Stimulated activated CD8-positive, alpha-beta memory T cell treated with anti-CD3 and anti-CD28 coated beads, Interleukin-12 subunit alpha, Interleukin-12 subunit beta, amount 100 ng/mL, for 24 hours (primary cell): ENCODE data around the gene RRBP1.
"Not testable (repeated sequence)": the region's sequence is repeated elsewhere in the genome, so short reads cannot be mapped to it uniquely, and the experiment has no call there.

Experiments
- DNase-seq: peaks from one replicate; pipeline ENCODE4 v3.0.0-alpha.2; 2020; ENCODE audit errors: extremely low read depth

The RRBP1 gene

DNA sequence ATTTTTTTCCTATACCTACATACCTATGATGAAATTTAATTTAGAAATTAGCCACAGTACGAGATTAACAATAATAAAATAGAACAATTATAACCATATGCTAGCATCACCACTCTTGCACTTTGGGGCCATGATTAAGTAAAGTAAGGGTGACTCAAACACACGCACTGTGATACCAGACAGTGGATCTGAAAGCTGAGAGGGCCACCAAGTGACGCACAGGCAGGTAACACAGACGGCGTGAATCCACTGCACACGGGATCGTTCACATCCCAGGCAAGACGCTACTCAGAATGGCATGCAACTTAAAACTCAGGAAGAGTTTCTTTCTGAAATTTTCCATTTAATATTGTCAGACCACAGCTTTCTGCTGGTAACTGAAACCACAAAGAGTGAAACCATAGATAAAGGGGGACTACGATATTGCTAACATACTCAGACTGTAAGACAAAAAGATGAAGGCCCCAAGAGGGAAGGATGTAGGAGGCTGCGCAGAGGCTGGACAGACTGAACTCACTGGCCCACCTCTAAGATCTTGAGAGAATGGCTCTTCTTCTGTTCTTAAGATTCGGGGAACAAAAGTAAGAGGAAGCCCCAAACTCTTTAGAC is 17.9 kb downstream of the RRBP1 start:
- no peak for DNase-seq

DNA sequence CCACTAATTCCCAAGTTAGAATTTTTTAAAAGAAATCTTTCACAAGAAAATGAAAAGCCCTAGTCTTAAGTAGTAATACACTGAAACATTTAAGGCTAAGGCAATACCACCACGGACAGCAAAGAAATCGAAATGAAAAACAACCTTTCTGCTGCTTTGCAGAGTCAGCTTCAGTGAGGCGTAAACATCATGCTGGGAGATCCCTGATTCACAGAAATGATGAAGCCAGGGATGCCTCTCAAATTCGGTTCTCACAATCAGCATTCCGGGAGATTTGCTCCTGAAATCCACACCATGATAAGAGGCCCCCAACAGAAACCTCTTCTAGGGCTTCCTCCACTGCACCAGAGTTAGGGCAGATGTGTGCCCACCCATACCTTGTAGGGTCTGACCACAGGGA is 18.6 kb downstream of the RRBP1 start:
- no peak for DNase-seq

DNA sequence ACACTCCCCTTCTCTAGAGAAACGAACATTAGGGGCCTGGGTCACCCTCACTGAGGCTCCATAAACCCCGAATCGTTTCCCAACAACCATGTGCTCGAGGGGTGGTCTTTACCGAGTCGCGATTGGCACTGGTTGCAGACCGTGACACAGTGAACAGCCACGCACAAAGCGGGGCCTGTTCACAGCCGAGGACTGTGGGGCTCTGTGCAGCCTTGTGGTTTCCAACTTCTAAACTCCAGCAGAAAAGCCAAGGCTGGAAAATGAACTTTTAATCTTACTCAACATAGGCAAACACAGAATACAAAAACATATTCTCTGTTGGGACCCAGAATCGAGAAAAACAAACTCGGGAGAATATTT is 19.0 kb downstream of the RRBP1 start:
- DNase-seq: no peak

DNA sequence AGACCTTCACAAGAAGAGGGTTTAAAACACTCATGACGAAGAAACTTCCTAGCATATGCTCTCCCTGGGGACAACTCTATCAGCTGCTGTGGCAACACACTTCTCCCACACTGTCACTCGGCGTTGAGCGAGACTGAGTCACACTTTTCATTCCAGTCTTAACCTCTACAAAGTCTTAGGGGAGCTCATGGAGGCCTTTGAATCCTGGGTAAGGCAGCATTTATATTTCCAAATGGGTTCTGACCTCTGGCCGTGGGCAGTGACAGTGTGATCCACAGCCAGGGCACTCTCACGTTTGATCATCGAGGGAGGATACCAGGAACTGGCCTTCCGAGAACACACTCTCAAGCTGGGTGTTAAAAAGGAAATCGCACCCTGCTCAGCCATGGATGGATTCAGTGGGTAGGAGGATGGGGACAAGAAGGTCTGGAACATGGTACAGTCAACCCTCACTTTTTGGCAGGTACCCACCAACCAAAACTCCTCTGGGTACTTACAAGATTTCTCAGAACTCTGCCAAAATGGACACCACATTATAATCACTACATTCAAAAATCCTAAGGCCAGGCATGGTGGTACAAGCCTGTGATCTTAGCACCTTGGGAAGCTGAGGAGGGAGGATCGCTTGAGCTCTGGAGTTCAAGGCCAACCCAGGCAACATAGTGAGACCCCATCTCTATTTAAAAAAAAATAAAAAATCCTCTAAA is 19.6 kb downstream of the RRBP1 start:
- no peak for DNase-seq

DNA sequence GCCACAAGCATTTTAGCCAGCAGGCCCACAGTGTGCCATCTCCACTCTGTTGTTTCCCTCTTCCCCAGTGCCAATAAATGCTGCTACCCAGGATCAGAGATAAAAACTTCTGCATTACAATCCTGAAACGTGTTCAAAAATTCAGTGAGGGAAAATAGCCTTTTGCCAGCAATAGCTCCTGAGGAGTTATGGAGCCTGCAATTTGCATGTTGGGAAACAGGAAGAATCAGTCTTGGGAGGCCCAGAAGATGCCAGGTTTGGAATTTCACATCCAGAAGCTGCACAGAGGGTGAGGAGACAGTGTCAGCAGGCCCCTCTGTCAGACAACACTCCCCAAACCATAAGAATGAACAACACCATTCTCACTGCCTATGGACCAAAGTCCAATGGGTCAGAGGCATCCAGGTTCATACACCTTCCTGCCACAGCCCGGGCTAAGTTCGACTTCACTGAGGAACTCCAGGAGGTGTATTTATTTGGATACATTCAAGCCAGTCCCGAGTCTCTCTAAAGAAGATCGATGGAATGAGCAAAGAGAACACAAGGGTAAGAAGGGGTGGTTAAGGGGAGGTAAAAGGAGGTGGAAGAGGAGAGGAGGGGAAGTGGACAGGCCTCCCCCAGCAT is 20.8 kb downstream of the RRBP1 start:
- DNase-seq: no peak

DNA sequence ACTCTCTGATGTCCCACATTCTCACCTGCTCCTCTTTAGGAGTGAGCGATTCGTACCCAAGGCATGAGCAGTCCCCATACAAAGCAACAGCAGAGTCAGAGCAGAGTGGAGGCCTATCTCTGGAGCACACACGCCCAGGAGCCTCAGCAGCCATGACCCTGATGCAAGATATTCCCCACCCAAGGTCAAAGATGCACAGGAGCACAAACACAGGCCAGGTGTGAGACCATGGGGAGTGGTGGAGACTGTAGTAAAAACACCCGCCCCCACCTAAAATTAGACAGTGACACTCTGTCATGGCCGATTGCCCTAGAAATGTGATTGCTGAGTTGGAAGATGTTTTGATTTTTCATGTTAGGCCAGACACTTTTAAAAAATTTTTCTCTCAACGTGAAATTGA is 21.4 kb downstream of the RRBP1 start:
- no peak for DNase-seq

DNA sequence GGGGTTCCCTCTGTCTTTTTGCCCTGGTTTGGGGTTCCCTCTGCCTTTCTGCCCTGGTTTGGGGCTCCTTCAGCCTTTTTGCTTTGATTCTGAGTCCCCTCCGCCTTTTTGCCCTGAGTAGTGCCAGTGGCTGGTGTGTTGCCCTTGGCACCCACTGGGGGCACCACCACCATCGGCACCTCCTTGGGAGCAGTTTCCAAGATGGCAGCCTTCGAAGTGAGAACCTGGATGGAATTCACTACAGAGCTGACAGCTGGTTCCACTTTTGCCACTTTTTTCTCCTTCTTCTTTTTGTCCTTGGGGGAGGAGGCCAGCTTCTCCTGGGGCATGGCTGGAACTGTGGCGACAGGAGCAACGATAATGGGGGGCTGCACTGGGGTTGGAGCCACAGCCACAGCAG is 22.2 kb downstream of the RRBP1 start:
- no peak for DNase-seq

DNA sequence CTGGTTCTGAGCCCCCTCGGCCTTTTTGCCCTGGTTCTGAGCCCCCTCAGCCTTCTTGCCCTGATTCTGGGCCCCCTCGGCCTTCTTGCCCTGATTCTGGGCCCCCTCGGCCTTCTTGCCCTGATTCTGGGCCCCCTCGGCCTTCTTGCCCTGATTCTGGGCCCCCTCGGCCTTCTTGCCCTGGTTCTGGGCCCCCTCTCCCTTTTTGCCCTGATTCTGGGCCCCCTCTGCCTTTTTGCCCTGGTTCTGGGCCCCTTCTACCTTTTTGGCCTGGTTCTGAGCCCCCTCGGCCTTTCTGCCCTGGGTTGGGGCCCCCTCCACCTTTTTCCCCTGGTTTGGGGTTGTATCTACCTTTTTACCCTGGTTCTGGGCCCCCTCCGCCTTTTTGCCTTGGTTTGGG is 22.7 kb downstream of the RRBP1 start:
- DNase-seq: not testable (repeated sequence)

DNA sequence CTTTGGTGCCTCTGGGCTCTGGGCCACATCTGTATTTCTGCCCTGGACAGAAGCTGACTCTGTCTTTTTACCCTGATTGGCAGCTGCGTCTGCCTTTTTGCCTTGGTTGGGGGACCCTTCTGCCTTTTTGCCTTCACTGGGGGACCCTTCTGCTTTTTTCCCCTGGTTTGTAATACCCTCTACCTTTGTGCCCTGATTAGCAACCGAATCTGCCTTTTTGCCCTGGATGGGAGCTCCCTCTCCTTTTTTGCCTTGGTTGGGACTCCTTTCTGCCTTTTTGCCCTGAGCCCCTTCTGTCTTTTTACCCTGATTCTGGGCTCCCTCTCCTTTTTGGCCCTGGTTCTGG is 23.4 kb downstream of the RRBP1 start:
- no peak for DNase-seq

DNA sequence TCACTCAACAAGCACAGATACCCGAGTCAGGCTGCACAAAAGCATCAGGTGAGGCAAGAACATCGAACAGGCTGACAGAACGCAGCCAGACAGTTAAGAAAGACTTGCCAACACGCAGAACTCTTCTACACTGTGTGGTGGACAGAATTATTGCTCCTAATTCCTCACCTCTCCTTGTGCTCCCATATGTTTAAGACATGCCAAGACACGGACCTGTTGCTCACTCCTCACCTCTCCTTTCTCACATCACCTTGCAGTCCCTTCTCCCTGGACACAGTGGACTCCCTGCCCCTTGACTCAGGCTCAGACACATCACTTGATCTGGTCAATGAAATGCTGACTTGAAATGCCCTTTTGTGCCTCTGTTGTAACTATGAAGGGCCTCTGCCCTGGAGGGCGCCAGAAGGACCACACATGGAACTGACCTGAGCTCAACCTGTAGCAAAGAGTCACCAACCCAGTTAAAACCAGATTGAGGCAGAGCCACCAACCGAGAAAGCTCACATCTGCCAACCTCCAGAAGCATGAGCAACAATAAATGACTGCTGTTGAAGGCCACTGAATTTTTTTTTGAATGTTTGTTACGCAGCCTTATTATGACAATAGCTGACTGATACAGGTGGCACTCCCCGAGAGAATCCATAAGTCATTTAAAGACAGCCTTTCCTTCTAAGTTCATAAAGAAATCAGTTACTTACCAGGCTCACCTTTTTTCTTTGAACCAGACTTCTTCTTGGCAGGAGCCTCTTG is 24.0 kb downstream of the RRBP1 start:
- DNase-seq: no peak

DNA sequence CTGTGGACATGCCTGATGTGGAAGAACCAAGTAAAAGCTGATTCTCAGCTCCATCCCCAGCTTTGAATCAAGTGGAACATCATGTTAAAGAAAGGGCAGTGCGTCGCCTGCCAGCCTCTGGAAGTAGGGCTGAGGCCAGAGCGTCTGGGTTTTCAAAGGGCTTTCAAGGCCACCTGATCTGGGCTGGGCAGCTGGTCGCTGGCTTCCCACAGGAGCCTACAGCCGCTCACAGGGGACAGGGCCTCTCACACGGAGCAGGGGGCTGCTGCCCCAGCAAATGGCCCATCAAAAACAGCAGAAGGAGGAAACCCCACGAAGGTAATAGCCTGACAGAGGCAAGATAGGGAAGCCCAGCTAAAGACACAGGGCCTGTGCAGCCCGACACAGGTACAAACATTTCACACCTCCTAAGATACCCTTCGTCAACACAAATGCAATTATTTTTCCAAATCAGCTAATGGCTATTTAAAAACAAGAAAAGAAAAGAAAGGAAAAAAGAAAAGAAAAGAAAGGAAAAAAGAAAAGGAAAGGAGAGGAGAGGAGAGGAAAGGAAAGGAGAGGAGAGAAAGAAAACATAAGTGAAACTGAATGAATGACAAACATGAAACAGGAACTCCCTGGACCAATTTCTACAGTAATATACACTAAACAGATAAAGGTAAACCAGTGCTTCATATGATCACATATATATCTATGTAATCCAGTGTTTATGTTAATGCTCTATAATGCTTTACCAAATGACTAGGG is 24.8 kb downstream of the RRBP1 start:
- DNase-seq: no peak

DNA sequence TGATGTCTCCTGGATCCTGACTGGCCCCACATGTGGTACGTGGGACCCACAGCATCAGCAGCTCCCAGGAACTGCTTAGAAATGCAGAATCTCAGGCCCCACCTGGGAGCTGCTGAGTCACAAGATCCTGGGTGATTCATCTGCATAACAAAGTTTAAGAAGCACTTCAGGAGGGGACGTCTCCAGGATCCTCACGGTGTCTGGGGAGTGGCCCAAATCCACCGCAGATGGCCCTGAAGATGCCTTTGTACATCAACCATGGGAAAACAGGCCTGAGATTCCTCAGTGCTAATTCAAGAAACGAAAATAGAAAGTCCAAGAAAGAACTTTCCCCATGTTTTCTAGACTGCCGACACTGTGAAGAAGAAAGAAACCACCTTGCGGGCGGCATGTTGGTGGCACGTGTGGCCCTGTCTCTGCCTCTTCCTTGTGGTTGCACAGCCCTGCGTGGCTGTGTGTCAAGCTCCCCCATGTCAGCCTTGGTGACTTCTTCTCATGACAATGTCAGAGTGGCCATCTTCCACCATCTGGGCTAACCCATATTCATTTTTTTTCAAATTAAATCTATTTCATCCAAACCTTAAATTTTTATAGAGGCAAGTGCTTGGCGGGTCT is 26.1 kb downstream of the RRBP1 start:
- no peak for DNase-seq

DNA sequence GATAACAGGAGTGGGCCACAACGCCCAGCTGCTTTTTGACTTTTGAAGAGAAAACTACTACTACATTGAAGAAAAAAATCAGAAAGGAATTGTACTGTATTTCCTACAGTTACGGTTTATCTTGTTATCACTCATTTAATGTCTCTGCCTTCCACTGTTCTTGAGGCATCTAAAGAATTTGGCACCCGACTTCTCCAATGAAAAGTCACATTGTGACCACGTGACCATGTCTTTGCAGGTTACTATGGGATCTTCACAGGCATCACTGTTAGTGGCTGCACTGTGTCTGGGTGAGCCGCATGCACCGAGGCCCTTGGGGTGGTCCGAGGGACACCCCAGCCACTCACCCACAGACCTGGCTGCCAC is 26.8 kb downstream of the RRBP1 start:
- DNase-seq: no peak

DNA sequence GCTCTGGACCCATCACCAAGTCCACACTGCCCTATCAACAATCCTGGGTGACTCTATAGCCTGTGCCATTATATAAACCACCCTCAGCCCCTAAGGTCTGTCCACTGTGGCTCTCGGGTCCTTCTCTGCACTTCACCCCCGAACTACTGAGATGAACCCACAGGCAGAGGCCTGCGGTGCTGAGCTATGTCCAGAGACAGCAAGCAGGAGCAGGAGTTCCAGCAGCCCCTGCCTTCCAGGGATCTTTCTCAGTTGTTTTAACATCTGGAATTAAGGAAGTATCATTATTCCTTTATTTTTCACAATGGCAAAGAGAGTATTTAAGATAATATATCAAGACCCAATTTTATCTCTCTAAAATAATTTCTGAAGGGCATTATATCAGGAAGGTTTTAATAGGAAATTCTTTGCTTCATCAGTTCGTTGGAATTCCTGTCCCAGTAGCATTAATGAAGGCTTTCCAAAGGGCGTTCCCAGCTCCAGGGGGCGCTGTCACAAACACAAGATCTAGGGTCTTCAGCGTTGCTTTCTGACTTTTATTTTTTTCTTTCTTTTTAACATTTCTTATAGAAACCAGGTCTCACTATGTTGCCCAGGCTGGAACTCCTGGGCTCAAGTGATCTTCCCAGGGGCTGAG is 27.3 kb downstream of the RRBP1 start:
- DNase-seq: no peak

DNA sequence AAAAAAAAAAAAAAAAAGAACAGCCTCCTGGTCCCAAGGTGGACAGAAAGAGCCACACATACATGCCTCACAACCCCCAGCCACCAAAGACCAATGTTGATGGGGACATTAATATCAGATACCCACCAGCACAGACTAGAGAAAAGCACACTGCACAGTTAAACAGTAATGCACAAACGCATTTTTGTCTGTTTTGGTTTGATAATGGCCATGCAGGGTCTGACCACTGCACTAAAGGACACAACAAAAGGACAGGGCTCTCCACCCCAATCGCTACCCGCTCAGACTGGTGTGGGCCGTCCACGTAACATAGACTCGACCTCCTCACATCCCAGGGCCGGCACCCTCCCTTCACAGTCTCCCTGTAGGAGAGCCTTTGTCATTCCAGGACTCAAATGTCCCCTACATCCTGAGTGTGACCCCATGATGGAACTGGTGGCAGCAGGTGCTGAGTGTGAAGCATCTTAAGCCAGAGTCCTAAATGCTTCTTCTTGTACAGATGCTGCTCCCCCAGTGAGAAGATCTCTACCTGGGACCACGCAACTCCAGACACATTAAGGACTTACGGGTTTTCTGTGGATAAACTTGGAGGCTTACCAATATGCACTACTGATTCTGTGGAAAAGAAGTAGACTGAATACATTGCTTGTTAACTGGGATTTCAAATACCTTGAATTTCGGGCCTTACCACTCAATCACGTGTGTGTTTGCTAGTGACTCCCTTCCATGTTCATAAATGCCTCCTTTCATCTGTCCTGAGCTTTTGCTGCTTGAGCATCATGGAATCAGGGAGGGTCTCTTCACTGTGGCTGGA is 28.0 kb downstream of the RRBP1 start:
- no peak for DNase-seq

DNA sequence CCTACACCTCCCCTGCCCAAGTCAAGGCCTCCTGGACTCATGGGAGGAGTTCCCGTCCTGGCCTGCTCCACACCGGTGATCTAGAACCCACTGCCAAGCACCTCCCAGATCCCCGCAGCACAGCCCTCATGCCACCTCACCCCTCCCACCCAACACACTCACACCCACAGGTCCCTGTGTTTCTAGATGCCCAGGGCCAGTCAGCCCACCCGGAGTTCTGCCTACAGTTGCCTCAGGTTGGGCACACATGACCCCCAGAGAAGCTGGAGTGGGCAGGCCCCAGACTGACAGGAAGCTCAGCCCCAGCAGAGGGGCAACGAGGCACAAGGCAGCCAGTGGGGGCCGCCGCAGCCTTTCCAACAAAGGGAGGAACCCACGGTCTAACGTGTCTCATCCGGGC is 29.6 kb downstream of the RRBP1 start:
- DNase-seq: no peak

DNA sequence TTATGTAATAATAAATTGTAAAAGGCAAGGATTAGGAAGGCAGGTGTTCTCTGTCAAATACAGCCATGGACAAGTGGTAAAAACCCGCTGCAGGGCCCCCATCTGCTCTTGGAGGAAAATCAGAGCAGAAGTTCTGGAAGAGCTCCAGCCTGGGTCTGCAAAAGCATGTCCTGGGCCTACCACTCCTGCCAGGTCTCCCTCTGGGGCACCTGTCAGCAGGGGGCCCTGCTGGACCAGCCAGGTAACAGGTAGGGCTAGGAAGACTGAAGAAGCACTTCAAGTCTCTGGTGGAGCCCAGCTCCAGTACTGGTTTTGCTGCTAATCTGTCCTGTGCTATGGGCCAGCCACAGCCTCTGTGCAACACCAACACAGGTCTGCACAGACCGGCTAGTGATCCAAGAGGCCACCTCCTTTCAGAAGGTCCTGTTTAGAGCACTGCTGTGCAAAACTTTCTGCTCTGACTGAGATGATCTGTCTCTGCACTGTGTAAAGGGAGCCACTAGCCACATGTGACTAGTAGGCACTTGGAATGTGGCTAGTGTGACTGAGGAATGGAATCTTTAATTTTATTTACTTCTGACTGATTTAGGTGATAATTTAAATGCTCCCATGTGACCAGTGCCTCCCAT is 30.2 kb downstream of the RRBP1 start:
- DNase-seq: no peak

DNA sequence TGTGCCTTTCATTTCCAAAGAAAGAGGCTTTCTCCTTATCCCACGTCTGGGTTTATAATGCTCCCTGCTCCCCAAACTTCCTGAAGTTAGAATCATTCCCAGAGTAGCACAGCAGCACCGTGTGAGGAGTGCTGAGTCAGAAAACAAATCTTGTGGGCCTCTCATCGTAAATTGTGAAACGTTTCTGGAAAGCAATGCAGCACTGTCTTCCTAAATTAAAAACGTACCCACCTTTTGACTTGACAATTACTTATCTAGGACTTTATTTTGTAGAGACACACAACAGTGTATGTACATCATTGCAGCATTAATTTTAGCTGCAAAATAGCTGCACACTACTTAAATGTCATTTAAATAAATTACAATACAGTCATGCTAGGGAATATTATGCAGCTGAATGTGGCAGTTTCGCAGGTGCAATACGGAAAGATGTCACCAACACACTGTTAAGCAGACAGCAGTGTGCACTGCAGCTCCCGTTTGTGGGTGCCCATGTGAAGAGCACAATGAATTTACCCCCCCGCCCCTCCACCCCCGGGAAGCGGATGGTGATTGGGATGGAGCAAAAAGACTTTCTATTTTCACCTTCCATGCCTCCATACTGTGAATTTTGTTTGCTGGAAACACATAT is 30.8 kb downstream of the RRBP1 start:
- DNase-seq: no peak

DNA sequence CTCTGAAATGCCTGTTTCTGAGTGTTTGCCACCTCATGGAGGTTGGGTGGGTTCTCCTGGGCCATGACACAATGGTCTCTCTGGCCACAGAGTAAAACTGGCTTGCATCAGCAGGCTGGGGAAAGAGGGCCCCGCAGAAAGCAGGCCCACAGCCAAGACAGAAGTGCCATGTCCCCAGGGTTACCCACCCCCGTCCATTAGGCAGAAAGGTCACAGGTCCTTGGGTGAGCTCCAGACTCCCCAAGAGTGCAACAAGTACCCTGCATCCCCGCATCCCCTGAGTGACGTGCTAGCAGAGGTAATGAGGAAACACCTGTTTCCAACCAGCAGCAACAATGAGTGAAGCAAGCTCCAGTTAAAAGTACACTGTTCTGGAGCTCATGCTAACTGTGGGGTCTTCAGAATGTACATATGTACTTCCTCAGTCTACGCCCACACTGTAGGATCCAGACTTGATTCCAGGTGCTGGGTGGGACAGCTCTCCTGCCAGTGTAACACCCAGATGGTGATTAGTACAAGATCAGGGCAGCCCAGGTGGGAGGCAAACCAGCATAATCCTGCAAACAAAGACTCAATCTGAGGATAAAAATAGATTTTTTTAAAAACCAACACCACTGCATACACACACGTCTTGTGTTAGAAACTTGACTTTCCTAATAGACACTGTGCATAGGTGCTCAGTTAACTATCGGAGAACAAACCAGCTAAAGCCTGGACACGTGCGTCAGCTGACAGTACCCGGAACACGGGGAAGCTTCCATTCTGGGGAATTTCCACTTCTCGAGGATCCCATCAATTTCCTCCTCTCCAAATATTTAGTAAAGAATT is 31.5 kb downstream of the RRBP1 start:
- no peak for DNase-seq
